GM23338 (cell line): ENCODE results near the gene MAP2K5. TPM values are rescaled to one million over a fixed set of nuclear protein-coding genes. Genes with fewer than 3 reads are reported as not detected.

Source experiments
- ATAC-seq: fragments of 200-7000 bp; cut with Tn5 transposase; 3 replicates; pipeline ENCODE4 v1.9.1; 2020
- DNase-seq: peaks from one replicate; pipeline ENCODE4 v3.0.0-alpha.2; 2015; ENCODE audit warnings: low spot score
- H2AFZ ChIP-seq: fragments of 200-600 bp; sonication (generic); 2 replicates; pipeline ENCODE4 v1.8.0; 2016; ENCODE audit warnings: antibody characterized with exemption, mild to moderate bottlenecking, moderate library complexity
- H3F3A ChIP-seq: fragments of 200-600 bp; sonication (generic); replicated peaks from 2 replicates; pipeline ENCODE4 v1.8.0; 2017; ENCODE audit warnings: antibody characterized with exemption, mixed run types, low read depth
- H3K27ac ChIP-seq: fragments of 200-600 bp; sonication (generic); 2 replicates; pipeline ENCODE4 v1.6.1; 2016; ENCODE audit warnings: low read depth
- H3K27me3 ChIP-seq: fragments of 200-600 bp; sonication (generic); 2 replicates; pipeline ENCODE4 v1.8.0; 2016; ENCODE audit warnings: mild to moderate bottlenecking, mixed run types, moderate library complexity; ENCODE audit not compliant: insufficient read depth
- H3K36me3 ChIP-seq: fragments of 200-600 bp; sonication (generic); 2 replicates; pipeline ENCODE4 v1.8.0; 2016; ENCODE audit warnings: mild to moderate bottlenecking; ENCODE audit not compliant: insufficient read depth
- H3K4me1 ChIP-seq: fragments of 200-600 bp; sonication (generic); 2 replicates; pipeline ENCODE4 v1.8.0; 2016; ENCODE audit warnings: mild to moderate bottlenecking, moderate library complexity; ENCODE audit not compliant: insufficient read depth
- H3K4me2 ChIP-seq: fragments of 200-600 bp; sonication (generic); 2 replicates; pipeline ENCODE4 v1.7.1; 2017; ENCODE audit warnings: mixed run types
- H3K4me3 ChIP-seq: fragments of 200-600 bp; sonication (generic); 2 replicates; pipeline ENCODE4 v1.6.1; 2016; ENCODE audit warnings: mixed run types
- H3K79me2 ChIP-seq: fragments of 200-600 bp; sonication (generic); replicated peaks from 2 replicates; pipeline ENCODE4 v1.8.0; 2017; ENCODE audit warnings: mild to moderate bottlenecking; ENCODE audit not compliant: insufficient read depth
- H3K9me2 ChIP-seq: fragments of 200-600 bp; sonication (generic); 2 replicates; pipeline ENCODE4 v1.8.0; 2017; ENCODE audit not compliant: insufficient read depth
- H4K20me1 ChIP-seq: fragments of 200-600 bp; sonication (generic); replicated peaks from 2 replicates; pipeline ENCODE4 v1.8.0; 2017; ENCODE audit warnings: mild to moderate bottlenecking; ENCODE audit not compliant: insufficient read depth
- H3K27ac Mint-ChIP-seq: 2 replicates; pipeline ENCODE4 v1.8.0; 2020; ENCODE audit warnings: inconsistent platforms, mild to moderate bottlenecking, moderate library complexity, mixed read lengths
- H3K27me3 Mint-ChIP-seq: 3 replicates; pipeline ENCODE4 v1.8.0; 2022; ENCODE audit warnings: low read depth, mild to moderate bottlenecking, moderate library complexity, mixed read lengths, inconsistent platforms; ENCODE audit not compliant: insufficient read depth, poor library complexity
- H3K36me3 Mint-ChIP-seq: 3 replicates; pipeline ENCODE4 v1.8.0; 2021; ENCODE audit warnings: low read depth, mild to moderate bottlenecking, inconsistent platforms, moderate library complexity, mixed read lengths
- H3K4me1 Mint-ChIP-seq: 3 replicates; pipeline ENCODE4 v1.8.0; 2020; ENCODE audit warnings: mild to moderate bottlenecking, inconsistent platforms, mixed read lengths
- H3K4me3 Mint-ChIP-seq: 3 replicates; pipeline ENCODE4 v1.8.0; 2021; ENCODE audit warnings: moderate library complexity, mild to moderate bottlenecking, inconsistent platforms, mixed read lengths
- H3K9me3 Mint-ChIP-seq: 3 replicates; pipeline ENCODE4 v1.8.0; 2020; ENCODE audit warnings: moderate library complexity, mild to moderate bottlenecking, inconsistent platforms, mixed read lengths
- EZH2 ChIP-seq: fragments of 200-600 bp; sonication (generic); IDR thresholded peaks from one replicate; pipeline ENCODE4 v1.8.0; 2017; ENCODE audit warnings: antibody characterized with exemption, mild to moderate bottlenecking, low read depth; ENCODE audit not compliant: unreplicated experiment
- JUNB ChIP-seq: IDR thresholded peaks from one replicate; pipeline ENCODE4 v1.6.1; 2016; ENCODE audit warnings: antibody characterized with exemption; ENCODE audit not compliant: unreplicated experiment
- ZNF114 ChIP-seq: fragments of 250-450 bp; sonication (Bioruptor Pico); IDR thresholded peaks from 2 replicates; pipeline ENCODE4 v1.5.0; 2020; ENCODE audit warnings: mild to moderate bottlenecking, moderate library complexity
- ZNF331 ChIP-seq: fragments of 250-450 bp; sonication (Bioruptor Pico); IDR thresholded peaks from 2 replicates; pipeline ENCODE4 v1.5.0; 2020; ENCODE audit warnings: low read depth, mild to moderate bottlenecking, moderate library complexity
- polyA plus RNA-seq: library from polyadenylated mRNA; unstranded; fragments of >200 nt; fragmentation: Nextera tagmentation; extraction: Ambion mirVana; gene quantifications from 2 replicates; pipeline ENCODE4 v1.2.1, GENCODE V29; 2016
- total RNA-seq: library from RNA; depleted of rRNA; stranded (reverse); fragments of >200 nt; shearing (Covaris generic); gene quantifications from 2 replicates; pipeline ENCODE4 v1.2.3, GENCODE V29; 2014
- TF ChIP-seq, protein P1 (sequence below): IDR thresholded peaks from one replicate; pipeline ENCODE4 v1.6.1; 2018; ENCODE audit warnings: antibody characterized with exemption; ENCODE audit not compliant: unreplicated experiment
- TF ChIP-seq, protein P2 (sequence below): fragments of 250-450 bp; sonication (Bioruptor Pico); IDR thresholded peaks from 2 replicates; pipeline ENCODE4 v1.5.0; 2020; ENCODE audit warnings: mild to moderate bottlenecking, moderate library complexity
- TF ChIP-seq, protein P3 (sequence below): IDR thresholded peaks from 2 replicates; pipeline ENCODE4 v1.6.1; 2016; ENCODE audit warnings: antibody characterized with exemption

Gene MAP2K5
- total and polyA plus RNA-seq, 2 experiments from 2014 or later, result 6.5 to 13.6 TPM

DNA sequence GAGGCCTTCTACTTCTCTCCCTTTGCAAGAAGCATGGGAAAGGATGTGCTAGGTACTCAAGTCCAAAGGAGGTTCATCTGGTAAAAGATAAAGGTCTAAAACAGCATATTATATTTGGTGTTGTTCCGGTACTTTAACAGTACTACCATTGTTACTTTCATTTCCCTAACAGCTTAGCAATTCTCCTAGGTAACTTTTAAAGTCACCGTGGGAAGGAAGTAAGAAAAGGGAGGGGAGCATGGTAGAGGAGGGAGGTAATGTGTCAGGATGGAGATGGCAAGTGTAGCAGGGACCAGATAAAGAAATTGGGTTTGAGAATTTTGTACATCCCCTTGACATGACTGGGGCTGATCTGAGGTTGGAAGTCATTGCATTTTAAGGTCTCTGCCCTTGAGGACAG lies 193.4 kb downstream of the MAP2K5 start:
- H3K4me1 ChIP-seq, result peaks cover 37% of the 10 kb centered on the region
- no peaks in the 10 kb centered on the region for H3F3A ChIP-seq
- no peaks in the 10 kb centered on the region for H3K36me3 ChIP-seq
- peaks cover 37% of the 10 kb centered on the region for H3K4me1 Mint-ChIP-seq
- H3K27ac Mint-ChIP-seq, result no peak overlapping the region
- no peak overlapping the region for H3K27ac ChIP-seq
- H3K79me2 ChIP-seq, result no peaks in the 10 kb centered on the region
- no peak for TF ChIP-seq ZNF114
- TF ChIP-seq, protein P1, sequence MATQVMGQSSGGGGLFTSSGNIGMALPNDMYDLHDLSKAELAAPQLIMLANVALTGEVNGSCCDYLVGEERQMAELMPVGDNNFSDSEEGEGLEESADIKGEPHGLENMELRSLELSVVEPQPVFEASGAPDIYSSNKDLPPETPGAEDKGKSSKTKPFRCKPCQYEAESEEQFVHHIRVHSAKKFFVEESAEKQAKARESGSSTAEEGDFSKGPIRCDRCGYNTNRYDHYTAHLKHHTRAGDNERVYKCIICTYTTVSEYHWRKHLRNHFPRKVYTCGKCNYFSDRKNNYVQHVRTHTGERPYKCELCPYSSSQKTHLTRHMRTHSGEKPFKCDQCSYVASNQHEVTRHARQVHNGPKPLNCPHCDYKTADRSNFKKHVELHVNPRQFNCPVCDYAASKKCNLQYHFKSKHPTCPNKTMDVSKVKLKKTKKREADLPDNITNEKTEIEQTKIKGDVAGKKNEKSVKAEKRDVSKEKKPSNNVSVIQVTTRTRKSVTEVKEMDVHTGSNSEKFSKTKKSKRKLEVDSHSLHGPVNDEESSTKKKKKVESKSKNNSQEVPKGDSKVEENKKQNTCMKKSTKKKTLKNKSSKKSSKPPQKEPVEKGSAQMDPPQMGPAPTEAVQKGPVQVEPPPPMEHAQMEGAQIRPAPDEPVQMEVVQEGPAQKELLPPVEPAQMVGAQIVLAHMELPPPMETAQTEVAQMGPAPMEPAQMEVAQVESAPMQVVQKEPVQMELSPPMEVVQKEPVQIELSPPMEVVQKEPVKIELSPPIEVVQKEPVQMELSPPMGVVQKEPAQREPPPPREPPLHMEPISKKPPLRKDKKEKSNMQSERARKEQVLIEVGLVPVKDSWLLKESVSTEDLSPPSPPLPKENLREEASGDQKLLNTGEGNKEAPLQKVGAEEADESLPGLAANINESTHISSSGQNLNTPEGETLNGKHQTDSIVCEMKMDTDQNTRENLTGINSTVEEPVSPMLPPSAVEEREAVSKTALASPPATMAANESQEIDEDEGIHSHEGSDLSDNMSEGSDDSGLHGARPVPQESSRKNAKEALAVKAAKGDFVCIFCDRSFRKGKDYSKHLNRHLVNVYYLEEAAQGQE, result no peak
- TF ChIP-seq EZH2, result no peak
- TF ChIP-seq, protein P2, sequence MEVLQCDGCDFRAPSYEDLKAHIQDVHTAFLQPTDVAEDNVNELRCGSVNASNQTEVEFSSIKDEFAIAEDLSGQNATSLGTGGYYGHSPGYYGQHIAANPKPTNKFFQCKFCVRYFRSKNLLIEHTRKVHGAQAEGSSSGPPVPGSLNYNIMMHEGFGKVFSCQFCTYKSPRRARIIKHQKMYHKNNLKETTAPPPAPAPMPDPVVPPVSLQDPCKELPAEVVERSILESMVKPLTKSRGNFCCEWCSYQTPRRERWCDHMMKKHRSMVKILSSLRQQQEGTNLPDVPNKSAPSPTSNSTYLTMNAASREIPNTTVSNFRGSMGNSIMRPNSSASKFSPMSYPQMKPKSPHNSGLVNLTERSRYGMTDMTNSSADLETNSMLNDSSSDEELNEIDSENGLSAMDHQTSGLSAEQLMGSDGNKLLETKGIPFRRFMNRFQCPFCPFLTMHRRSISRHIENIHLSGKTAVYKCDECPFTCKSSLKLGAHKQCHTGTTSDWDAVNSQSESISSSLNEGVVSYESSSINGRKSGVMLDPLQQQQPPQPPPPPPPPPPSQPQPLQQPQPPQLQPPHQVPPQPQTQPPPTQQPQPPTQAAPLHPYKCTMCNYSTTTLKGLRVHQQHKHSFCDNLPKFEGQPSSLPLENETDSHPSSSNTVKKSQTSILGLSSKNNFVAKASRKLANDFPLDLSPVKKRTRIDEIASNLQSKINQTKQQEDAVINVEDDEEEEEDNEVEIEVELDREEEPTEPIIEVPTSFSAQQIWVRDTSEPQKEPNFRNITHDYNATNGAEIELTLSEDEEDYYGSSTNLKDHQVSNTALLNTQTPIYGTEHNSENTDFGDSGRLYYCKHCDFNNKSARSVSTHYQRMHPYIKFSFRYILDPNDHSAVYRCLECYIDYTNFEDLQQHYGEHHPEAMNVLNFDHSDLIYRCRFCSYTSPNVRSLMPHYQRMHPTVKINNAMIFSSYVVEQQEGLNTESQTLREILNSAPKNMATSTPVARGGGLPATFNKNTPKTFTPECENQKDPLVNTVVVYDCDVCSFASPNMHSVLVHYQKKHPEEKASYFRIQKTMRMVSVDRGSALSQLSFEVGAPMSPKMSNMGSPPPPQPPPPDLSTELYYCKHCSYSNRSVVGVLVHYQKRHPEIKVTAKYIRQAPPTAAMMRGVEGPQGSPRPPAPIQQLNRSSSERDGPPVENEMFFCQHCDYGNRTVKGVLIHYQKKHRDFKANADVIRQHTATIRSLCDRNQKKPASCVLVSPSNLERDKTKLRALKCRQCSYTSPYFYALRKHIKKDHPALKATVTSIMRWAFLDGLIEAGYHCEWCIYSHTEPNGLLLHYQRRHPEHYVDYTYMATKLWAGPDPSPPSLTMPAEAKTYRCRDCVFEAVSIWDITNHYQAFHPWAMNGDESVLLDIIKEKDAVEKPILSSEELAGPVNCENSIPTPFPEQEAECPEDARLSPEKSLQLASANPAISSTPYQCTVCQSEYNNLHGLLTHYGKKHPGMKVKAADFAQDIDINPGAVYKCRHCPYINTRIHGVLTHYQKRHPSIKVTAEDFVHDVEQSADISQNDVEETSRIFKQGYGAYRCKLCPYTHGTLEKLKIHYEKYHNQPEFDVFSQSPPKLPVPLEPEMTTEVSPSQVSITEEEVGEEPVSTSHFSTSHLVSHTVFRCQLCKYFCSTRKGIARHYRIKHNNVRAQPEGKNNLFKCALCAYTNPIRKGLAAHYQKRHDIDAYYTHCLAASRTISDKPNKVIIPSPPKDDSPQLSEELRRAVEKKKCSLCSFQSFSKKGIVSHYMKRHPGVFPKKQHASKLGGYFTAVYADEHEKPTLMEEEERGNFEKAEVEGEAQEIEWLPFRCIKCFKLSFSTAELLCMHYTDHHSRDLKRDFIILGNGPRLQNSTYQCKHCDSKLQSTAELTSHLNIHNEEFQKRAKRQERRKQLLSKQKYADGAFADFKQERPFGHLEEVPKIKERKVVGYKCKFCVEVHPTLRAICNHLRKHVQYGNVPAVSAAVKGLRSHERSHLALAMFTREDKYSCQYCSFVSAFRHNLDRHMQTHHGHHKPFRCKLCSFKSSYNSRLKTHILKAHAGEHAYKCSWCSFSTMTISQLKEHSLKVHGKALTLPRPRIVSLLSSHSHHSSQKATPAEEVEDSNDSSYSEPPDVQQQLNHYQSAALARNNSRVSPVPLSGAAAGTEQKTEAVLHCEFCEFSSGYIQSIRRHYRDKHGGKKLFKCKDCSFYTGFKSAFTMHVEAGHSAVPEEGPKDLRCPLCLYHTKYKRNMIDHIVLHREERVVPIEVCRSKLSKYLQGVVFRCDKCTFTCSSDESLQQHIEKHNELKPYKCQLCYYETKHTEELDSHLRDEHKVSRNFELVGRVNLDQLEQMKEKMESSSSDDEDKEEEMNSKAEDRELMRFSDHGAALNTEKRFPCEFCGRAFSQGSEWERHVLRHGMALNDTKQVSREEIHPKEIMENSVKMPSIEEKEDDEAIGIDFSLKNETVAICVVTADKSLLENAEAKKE (CRISPR knock-in tag), result no peak
- TF ChIP-seq JUNB, result no peak
- no peak for TF ChIP-seq ZNF331
- TF ChIP-seq, protein P3, sequence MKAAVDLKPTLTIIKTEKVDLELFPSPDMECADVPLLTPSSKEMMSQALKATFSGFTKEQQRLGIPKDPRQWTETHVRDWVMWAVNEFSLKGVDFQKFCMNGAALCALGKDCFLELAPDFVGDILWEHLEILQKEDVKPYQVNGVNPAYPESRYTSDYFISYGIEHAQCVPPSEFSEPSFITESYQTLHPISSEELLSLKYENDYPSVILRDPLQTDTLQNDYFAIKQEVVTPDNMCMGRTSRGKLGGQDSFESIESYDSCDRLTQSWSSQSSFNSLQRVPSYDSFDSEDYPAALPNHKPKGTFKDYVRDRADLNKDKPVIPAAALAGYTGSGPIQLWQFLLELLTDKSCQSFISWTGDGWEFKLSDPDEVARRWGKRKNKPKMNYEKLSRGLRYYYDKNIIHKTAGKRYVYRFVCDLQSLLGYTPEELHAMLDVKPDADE, result no peak
- ATAC-seq (no peak), DNase-seq (no peak)
- no peaks in the 10 kb centered on the region for H3K9me2 ChIP-seq
- H2AFZ ChIP-seq, result no peak overlapping the region
- H3K4me3 ChIP-seq, result no peak overlapping the region
- H3K27me3 ChIP-seq, result no peaks in the 10 kb centered on the region
- H3K4me2 ChIP-seq, result no peak overlapping the region
- peaks cover 1% of the 10 kb centered on the region for H3K27me3 Mint-ChIP-seq
- no peak overlapping the region for H3K4me3 Mint-ChIP-seq
- H3K36me3 Mint-ChIP-seq, result no peaks in the 10 kb centered on the region
- no peaks in the 10 kb centered on the region for H3K9me3 Mint-ChIP-seq
- no peaks in the 10 kb centered on the region for H4K20me1 ChIP-seq
